Stimulated activated CD4-positive, alpha-beta T cell treated with anti-CD3 and anti-CD28 coated beads, Interleukin-12 subunit alpha, Interleukin-12 subunit beta, amount 100 ng/mL, for 4 hours (primary cell): ENCODE measurements around the gene NLK.
"Not testable (repeated sequence)": the region's sequence is repeated elsewhere in the genome, so short reads cannot be mapped to it uniquely, and the experiment has no call there.

Experiments
- DNase-seq: peaks from one replicate; pipeline ENCODE4 v3.0.0-alpha.2; 2020

NLK gene

DNA sequence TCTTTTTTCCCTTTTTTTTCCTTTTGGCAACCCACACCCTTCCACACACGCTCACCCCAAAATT lies at the start of gene NLK:
Gene NLK (plus strand): TSS at position 21 of the 64 bp plus-strand sequence. CDS start 197 bp downstream, outside the sequence.
- DNase-seq = no peak

DNA sequence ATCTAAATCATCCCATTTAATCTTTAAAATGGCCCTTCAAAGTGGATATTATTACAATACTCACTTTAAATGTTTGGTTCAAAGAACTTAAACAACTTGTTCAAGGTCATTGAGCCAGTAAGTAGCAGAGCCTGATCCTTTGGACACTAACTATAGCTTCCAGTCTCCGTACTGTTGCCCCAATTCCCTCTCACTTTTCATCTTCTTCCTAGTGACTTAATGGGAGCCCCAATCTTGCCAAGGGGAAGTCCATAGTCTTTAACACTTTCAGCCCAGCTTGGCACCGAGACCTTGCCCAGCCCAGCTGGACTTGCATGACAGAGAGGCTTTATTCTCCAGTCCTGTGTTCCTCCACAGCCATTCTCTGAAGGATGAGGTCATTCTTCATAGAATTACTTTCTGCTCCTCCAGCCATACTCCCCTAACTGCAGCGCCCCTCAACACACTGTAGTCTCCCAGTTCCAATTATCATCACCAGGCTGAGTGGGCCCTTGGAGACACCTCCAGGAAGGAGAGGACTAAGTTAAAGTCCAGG lies 49.2 kb upstream of the NLK start:
- DNase-seq = no peak

DNA sequence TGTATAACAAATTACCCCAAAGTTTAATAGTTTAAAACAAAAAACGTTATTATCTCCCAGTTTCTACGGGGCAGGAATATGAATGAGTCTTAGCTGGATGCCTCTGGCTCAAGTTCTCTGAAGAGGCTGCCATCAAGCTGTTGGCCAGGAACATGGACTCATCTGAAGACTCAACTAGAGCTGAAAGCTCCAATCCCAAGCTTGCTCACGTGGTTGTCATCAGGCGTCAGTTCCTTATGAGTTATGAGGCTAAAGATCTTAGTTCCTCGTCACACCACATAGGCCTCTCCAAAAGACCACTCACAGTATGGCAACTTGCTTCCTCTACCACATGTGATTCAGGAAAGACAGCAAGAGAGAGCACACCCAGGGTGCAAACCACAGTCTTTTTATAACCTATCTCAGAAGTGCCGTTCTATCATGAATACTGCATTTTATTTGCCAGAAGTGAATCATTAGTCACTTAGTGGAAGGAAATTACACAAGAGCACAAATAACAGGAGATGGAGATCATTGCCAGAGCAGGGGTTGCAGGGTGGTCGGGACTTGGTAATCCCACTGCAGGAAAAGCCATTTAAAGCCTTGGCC lies 48.7 kb upstream of the NLK start:
- DNase-seq = no peak

DNA sequence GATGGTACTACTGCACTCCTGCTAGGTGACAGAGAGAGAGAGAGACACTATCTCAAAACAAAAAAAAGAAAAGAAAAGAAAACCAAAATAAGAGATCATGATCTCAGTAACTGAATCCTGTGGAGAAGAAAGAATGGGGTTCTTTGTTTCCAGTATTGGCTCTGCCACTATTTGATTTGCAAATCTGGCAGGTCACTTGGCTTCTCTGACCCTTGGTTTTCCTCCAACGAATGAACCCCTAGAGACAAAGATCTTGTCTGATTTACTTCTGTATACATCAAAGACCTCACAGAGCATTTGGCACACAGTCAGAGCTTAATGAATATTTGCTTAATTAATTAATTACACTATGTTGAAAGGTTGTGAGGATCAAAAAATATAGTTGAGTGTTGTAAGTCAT lies 47.9 kb upstream of the NLK start:
- DNase-seq = no peak

DNA sequence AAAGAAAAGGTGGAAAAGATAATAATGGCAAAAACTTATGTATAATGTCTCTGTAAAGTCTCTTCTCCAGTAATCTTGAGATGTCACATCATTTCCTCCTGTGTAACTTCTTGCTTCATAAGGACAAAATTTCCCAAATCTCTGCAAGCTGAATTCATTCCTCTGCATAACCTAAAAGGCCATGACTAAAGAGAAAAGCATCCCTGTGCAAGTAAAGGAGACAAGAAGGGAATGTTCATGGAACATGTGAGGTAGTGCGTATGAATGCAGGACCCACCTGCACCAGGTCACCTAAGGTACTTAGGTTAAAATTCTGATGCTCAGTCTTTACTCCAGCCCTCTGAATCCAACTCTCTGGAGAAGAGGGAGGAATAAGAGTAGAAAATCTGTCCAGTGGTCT lies 46.9 kb upstream of the NLK start:
- no peak for DNase-seq

DNA sequence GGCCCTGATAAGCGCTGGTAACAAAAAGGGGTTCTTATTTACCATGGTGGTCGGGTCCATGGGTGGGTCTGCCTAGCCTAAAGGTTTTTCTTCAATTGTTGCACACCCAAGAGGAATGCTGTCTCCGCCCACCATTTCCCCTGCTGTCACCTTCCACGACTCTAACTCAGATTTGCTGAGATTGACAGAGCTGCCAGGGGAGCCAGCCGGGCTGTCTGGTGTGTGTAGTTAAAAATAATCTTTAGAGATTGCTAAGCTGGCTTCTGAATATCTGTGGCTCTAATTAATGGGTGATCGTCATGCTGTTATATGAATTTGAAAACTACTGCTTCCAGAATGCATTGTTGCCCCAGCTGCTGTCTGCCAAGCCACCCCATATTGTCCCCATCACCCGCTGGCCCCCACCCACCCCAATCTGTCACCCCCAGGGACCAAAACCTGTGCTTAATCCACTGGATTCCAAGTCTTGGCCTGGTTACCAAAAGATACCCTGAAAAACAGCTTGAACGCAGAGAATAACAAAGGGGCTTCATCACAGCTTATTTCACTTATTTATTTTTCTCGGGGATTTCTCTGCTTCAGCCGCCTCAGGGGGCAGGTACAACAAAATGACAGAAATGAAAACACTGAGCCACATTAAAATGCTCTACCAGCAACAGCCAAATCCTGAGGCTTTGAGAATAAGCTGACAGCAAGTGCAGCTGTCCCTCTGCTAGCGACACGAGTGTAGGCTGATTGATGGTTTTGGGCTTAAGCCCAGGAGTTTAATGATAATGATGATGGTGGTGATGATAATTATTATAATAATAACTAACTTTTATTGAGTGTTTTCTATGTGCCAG lies 46.1 kb upstream of the NLK start:
- no peak for DNase-seq

DNA sequence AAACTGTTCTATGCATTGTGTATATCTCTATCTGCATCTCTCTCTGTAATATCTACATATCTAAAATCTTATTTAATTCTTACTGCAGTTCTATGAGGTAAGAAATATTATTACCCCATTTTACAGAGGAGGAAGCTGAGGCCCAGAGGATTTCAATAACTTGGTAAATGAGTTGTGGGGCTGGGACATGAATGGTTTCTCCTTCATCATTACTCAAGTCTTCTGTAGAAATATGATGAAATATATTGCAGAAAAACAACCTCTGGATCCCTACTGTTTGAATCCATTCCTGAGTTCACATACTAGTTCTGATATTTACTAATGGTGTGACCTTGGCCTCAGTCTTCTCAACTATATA lies 45.5 kb upstream of the NLK start:
- DNase-seq = no peak

DNA sequence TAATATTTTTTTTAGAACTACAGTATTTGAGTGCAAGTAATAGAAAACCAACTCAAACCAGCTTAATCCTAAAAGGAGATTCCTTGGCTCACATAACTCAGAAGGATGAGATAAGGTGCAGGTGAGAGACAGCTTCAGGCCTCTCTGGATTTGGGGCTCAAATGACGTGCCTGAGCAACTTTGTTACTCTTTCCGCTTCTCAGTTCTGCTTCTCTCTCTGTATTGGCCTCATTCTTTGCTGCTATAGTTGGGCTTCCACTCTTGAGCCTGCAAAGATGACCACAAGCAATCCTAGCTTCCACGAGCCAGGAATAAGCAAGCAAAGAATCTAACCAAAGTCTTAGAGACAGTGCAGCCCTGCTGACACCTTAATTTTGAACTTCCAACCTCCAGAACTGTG lies 45.0 kb upstream of the NLK start:
- DNase-seq = no peak

DNA sequence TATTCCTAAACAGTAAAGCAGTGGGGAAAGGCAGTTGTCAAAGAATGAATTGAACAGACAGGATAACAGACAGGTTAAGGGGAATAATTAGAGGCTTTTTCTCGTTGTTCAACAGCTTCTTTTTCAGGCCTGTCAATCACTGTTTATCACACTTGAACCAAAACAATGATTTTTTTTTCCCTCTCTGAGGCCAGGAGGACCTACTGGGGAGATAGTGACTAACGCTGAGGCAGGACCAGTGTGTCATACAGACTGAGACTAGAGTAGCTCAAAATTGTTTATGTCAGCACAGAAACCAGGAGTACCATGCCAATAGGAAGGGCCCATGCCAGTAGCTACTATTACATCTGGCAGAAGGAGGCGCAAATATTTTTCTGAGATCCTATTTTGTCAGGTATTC lies 41.3 kb upstream of the NLK start:
- no peak for DNase-seq

DNA sequence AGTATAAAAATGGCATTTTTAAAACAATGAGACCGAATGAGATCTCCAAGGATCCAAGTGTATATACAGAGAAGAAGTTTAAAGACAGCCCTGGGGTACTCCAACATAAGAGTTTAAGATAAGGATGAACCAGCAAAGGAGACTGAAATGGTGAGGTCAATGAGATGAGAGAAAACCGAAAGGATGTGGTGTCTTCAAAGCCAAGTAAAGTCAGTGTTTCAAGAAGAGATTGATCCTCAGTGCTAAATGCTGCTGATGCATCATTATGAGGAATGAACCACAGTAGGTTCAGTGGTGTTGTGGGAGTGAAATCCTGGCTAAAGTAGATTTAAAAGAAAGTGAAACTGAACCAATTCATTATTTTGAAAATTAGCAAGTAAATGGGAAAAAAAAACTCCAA lies 38.1 kb upstream of the NLK start:
- no peak for DNase-seq

DNA sequence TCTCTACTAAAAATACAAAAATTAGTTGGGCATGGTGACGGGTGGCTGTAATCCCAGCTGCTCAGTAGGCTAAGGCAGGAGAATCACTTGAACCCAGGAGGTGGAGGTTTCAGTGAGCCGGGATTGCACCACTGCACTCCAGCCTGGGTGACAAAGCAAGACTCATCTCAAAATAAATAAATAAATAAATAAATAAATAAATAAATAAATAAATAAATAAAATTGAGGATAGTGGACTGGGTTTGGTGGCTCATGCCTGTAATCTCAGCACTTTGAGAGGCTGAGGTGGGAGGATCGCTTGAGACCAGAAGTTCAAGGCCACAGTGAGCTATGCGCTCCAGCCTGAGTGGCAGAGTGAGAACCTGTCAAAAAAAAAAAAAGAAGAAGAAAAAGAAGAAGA lies 34.6 kb upstream of the NLK start:
- DNase-seq = not testable (repeated sequence)

DNA sequence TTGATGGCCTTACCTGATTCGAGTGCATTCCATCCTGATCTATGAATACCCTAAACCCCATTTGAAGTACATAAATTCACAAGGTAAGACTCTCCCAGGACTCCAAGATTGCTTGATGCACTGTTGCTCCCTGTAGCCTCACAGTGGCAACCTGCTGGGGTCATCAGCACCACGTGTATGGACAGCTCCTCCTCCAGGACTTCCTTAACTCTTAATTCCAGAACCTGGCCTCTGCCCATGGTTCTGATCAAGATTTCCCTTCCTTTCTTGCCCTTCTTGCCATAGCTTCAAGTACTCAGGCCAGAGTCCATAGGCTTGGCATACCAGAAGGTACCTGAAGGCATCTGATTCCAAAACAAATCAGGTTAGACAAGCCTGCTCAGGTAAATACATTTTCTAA lies 34.0 kb upstream of the NLK start:
- DNase-seq = no peak

DNA sequence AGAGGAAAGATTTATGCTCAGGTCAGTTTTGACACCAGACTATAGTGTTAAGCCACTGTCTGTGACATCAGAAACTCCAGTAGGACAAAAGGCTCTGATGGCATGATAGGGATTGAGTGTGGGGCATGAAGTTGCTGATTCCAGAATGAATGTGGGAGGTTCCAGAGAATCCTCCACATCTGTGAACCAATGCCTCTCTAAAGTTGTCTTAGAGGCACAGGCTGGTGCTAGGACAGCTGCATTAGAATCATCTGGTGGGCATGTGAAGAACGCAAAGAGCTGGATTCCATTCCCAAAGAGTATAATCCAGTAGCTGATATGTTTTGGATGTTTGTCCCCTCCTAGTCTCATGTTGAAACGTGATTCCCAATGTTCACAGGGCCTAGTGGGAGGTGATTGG lies 32.1 kb upstream of the NLK start:
- DNase-seq = no peak

DNA sequence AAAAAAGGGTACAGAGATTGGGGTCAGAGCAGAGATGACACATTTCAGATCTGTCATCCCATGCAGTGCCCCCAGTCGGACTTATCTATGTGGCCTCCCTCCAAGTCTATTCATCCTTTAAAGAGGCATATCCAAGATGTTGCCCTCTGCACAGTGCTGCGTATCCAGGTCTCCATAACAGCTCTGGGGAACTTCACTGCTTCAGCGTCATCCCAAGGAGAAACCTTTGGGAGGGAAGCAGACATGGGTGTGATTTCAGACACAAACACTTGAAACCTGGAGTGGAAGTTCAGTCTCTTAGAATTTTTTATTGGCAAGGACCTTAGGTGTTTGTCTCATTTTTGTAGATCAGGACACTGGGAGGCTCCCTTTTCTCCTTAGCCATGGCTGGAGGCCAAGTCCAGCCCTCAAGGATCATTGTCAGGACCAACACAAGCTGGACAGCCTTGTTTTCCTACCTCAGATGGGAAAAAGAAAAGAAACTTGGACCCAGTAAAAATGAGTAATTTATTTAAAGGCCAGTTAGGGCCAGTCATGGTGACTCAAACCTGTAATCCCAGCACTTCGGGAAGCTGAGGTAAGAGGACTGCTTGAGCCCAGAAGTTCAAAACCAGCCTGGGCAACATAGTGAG lies 23.9 kb upstream of the NLK start:
- DNase-seq = no peak

DNA sequence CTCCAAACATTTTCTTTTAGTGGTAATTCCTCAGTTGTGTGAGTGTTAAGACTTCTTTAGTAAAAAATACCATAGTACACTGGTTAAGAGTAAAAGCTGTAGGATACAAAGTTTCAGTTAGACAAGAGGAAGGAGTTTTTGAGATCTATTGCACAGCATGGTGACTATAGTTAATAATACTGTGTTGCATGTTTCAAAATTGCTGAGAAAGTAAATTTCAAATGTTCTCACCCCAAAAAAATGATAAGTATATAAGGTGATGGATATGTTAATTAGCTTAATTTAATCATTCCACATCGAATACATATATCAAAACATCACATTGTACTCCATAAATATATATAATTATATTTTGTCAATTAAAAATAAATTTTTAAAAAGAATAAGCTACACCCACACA lies 22.0 kb upstream of the NLK start:
- DNase-seq = no peak

DNA sequence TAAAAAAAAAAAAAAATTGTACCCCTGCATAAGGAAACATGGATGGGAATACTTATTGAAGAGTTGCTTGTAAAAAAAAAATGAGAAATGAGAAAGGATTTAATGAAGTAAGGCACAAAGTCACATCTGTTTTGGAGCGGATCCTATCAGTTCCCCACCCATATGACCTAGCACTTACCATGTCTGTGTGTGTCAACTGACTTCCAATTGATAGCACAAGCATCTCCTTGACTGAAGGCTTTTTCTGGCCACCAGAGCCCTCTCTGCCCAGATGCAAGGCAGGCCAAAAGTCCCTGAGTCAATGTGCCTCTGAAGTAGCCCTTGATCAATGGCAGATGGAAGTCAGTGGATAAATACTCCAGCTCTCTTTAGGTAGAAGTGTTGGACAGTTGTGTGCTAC lies 13.4 kb upstream of the NLK start:
- no peak for DNase-seq

DNA sequence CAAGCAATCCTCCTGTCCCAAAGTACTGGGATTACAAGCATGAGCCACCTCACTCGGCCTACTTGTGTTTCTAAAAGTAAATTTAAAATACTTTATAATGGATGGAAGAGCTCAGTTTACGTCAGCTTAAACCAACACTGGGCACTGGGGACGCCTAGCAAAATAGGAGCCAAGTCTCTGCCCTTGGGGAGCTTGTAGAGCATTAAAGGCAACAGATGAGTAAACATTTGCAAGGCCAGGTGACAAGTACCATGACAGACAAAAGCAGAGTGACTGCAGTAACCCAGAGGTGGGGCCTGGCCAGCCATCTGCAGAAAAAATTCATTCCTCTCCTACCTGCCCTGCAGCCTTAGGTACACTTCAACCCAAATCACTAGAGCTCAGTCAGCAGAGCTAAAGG lies 12.1 kb upstream of the NLK start:
- no peak for DNase-seq

DNA sequence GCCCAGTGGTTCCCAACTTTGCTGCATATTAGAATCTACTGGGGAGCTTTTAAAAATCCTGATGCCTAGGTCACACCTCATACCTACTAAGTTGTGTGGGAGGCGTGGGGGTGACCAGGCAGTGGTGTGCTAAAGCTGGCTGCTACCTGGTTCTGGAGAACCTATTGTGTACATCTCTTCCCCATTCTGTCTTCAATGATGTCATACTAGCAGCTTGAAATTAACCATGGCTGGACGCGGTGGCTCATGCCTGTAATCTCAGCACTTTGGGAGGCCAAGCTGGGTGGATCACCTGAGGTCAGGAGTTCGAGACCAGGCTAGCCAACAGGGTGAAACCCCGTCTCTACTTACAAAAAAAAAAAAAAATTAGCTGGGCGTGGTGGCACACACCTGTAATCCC lies 11.3 kb upstream of the NLK start:
- no peak for DNase-seq

DNA sequence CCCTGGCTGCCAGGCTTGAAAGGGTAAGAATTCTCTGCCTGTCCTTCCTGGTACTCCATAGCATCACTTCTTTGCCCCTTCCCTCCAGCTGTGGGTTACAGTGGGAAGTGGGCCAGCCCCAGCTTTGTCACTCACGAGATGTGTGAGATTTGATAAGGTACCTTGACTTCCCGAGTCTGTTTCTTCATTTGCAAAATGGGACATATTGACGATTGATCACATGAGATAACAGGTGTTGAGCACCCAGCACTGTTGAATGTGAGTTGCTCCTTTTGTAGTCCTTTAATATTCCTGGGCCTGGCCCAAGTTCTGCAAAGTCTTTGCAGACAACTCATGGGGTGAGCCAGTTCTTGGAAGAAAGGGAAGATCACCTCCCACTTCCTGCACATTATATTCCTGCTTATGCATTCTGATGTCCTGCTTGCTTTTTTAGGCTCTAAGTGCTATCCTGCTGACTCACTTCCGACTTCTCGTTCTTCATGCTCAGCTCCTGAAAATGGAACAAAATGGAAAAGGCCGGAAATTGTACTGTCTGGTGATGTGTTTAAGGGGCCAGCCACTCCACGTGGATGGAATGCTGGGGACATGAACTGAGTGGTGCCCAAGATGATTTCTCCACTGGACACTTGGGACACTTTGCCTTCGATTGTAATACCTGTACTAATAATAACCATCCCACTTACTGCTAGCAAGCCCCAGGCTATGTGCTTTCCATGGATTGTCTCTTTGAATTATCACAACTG lies 8.3 kb upstream of the NLK start:
- DNase-seq = no peak

DNA sequence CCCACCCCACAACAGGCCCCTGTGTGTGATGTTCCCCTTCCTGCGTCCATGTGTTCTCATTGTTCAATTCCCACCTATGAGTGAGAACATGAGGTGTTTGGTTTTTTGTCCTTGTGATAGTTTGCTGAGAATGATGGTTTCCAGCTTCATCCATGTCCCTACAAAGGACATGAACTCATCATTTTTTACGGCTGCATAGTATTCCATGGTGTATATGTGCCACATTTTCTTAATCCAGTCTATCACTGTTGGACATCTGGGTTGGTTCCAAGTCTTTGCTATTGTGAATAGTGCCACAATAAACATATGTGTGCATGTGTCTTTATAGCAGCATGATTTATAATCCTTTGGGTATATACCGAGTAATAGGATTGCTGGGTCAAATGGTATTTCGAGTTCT lies 7.0 kb upstream of the NLK start:
- DNase-seq = not testable (repeated sequence)

DNA sequence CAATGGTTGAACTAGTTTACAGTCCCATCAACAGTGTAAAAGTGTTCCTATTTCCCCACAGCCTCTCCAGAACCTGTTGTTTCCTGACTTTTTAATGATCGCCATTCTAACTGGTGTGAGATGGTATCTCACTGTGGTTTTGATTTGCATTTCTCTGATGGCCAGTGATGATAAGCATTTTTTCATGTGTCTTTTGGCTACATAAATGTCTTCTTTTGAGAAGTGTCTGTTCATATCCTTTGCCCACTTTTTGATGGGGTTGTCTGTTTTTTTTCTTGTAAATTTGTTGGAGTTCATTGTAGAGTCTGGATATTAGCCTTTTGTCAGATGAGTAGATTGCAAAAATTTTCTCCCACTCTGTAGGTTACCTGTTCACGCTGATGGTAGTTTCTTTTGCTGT lies 6.6 kb upstream of the NLK start:
- DNase-seq = not testable (repeated sequence)

DNA sequence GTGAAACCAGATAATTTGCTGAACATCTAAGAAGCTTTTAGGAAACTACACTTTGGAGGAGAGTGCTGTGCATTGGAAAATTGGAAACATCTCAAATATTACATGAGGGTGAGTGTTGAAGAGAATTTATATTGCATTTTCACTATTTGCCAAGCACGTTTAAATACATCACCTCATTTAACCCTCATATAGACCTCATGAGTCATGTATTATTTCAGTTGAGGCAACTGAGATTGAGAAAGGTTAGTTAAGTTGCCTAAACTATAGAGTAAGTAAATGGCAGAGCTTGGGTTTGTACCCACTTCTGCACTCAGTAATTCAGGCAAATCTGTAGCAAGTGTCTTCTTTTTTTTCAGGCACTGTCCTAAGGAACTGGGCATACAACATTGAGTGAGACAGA lies 3.7 kb upstream of the NLK start:
- no peak for DNase-seq

DNA sequence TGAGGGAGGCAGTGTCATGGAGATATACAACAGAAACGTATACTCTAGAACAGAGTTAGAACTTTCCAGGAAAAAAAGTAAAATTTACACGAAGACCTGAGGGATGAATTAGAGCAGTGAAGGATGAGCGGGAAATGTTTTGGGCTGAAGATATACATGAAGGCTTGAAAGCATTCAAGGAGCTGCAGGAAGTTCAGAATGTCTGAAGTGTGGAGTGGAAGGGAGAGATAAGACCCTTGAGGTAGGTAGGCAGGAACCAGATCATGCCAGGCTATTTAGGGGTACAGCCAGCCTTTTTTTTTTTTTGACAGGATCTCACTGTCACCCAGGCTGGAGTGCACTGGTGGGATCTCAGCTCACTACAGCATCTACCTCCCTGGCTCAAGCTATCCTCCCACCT lies 3.2 kb upstream of the NLK start:
- no peak for DNase-seq

DNA sequence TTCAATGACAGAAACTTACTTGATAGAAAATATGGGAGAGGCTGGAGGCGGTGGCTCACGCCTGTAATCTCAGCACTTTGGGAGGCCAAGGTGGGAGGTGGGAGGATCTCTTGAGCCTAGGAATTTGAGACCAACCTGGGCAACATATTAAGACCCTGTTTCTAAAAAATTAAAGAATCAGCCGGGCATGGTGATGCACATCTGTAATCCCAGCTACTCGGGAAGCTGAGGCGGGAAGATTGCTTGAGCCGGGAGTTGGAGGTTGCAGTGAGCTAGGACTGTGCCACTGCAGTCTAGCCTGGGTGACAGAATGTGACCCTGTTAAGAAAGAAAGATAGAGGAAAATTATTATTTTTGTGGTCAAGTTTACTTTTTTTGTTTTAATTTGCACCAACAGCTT lies 2.1 kb upstream of the NLK start:
- DNase-seq = no peak
